Glomerular visceral epithelial cell (primary cell): ENCODE results near the gene ARRB2.
"Not testable (repeated sequence)": the region's sequence is repeated elsewhere in the genome, so short reads cannot be mapped to it uniquely, and the experiment has no call there.

Source experiments
- DNase-seq: peaks from one replicate; pipeline ENCODE4 v3.0.0-alpha.2; 2016; ENCODE audit errors: extremely low spot score

The ARRB2 gene

DNA sequence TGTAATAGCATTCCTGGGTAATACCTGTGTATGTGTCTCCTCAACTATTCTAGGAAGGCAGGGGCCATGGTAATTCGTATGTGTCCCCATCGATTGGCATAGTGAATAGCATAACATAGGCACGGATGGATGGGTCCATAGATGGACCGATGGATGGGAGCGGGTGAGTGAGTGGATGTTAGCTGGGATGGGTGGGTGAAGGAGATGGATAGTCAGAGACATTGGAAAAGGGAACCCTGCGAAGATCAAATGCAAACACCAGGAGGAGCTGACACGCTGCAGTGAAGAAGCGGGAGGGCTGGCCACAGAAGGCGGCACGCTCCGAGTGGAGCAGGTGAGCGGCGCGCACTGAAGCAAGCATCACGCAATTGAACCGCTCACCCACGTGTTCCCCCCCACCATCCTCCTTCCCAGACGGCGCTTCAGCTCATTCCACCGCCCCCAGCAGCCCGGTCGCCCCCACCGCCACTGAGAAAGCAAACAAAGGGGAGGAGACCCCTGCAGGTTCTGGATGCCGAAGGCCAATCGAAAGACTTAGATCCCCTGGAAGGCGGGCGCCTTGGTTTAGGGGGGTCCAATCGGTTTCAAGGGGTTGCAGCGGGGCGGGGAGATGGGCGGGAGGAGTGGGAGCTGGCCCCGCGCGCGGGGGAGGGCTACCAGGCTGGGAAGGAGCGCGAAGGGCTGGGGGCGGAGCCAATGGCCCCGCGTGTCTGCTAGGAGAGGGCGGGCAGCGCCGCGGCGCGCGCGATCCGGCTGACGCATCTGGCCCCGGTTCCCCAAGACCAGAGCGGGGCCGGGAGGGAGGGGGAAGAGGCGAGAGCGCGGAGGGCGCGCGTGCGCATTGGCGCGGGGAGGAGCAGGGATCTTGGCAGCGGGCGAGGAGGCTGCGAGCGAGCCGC is at the start of gene ARRB2:
ARRB2 (plus strand) TSS at position 839 of the 899 bp plus-strand sequence. CDS start 90 bp downstream, outside the sequence.
- DNase-seq = peak; percentile 99

DNA sequence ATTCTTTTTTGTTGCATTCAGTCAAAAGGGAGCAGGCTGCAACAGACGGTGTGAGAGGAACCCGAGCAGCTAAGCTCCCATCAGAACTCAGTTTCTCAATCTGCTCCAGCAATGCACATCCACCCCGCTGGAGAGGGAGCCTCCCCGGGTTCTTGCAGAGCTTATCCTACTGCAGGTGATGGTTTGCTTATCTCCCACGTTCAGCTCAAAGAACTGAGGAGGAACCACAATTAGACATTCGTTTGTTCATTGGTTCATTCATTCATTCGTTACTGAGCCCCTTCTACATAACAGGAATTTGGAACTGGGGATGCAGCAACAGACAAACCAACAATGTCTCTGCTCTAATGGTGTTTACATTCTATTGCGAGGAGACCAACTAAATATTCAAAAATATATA is 46.7 kb upstream of the ARRB2 start:
- DNase-seq = no peak

DNA sequence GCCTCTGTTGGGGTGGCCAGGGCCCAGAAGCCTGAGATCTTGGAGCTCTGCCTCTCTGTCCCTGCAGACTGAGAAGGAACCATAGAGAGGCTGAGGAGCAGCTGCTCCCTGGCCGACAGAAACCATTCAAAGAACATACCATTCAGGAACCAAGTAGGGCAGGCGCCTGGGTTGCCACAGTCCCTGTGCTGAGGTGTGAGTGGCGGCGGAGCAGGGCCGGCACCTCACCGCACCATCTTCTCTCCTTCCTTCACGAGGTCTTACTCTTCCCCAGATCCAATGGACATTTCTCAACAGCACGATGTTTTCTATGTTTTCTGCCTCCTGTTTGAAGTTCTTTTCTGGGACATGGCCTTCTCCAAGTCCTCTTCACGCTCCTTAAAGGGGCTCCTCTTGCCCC is 46.2 kb upstream of the ARRB2 start:
- no peak for DNase-seq

DNA sequence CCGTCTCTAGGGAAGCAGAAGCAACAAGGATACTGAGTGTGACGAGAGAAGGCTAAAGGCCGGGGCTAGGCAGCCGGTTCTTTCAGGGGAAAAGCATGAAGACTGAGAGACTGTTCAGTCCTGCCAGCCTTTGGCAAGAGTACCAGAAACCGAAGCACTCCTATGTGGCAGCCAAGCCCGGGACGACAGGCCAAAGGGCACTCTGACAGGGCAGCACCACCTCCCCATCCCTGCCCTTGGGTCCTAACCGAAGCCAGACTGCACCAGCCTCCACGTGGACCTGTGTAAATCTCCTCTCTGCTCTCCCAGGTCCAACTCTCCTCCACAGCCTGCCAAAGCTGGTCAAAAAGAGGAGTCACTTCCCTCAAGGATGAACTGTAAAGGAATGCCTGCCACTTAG is 45.4 kb upstream of the ARRB2 start:
- no peak for DNase-seq

DNA sequence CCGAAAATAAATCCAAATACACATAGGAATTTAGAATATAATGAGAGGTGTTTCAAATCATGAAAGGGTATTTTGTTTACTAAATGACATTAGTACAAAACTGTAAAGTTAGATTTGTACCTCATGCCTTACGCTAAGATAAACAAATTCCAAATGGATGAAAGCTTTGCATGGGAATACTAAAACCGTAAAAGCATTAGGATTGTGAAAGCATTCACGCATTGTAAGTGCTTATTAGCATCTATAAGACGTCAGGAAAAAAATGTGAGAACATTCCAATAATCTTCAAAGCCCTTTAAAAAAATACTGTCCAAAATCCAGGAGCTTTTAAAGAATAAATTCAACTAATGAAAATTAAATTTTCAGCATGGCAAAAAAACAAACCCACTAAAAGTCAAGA is 44.1 kb upstream of the ARRB2 start:
- no peak for DNase-seq

DNA sequence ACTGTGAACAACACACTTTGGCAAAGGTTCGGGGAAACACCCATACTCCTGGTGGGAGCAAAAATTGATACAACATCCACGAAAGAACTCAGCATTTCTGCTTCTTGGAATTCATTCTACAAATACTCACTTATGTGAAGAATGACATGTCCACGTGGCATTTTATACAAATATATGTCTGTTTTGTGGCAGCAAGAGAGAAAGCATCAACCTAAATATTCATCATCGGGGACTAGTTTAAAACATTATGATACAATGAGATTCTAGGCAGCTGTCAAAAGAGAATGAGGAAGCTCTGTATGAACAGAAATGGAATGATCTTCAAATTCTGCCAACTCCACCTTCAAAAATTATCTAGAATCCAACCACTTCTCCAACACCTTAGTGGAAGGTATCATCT is 43.3 kb upstream of the ARRB2 start:
- DNase-seq = no peak

DNA sequence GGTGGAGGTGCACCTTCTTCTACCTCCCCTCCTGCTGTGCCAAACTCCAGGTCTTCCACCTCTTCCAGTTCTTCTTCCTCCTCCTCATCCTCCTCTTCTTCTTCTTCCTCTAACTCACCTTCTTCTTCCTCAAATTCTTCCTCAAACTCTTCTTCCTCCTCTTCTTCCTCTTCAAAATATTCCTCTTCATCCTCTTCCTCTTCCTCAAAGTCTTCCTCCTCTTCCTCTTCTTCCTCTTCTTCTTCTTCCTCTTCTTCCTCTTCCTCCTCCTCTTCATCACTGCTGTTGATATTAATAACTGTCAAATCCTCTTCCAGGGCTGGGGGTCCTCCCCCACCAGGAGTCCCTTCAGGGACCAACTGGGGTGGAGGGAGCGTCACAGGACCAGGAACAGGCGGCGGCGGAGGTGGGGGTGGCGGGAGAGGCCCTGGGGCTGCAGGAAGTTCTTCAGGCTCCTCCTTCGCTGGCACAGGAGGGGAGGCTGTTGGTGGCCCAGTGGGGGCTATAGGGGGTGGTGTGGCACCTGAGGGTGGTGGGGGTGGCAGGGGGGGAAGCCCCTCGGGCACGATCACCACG is 38.3 kb upstream of the ARRB2 start:
- DNase-seq = no peak

DNA sequence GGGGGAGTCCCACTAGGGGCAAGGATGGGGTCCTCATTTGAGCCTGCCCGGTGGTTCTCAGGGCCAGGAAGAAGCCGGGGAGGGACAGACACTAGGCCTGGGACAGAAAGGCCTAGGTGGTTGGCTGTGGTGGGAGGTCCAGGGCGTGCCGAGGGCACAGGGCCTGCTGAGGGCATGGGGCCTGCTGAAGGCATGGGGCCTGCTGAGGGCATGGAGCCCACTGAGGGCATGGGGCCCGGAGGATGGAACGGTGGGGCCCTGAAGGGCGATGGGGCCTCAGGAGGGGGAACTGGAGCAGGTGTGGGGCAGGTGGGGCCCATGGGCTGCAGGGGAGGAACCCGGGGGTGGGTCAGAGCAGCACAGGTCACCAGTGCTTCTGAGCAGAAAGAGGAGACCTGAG is 37.7 kb upstream of the ARRB2 start:
- DNase-seq = no peak

DNA sequence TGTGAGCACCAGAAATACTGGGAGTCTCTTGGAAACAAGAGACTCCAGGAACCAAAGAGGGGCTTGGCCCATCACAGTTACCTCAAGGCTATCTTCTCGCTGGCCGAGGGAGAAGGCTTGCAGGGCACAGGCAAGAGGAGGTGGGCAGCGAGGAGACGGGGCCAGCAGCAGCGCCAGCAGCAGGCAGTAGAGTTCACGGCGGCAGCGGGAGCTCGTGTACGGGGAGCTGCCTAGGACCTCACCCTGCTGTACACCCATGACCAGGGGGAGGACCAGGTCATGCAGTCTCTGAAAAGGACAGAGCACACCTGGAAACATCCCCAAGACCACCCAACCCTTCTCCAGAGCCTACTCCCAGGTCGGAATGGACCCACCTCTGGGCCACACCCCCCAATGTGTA is 37.3 kb upstream of the ARRB2 start:
- no peak for DNase-seq

DNA sequence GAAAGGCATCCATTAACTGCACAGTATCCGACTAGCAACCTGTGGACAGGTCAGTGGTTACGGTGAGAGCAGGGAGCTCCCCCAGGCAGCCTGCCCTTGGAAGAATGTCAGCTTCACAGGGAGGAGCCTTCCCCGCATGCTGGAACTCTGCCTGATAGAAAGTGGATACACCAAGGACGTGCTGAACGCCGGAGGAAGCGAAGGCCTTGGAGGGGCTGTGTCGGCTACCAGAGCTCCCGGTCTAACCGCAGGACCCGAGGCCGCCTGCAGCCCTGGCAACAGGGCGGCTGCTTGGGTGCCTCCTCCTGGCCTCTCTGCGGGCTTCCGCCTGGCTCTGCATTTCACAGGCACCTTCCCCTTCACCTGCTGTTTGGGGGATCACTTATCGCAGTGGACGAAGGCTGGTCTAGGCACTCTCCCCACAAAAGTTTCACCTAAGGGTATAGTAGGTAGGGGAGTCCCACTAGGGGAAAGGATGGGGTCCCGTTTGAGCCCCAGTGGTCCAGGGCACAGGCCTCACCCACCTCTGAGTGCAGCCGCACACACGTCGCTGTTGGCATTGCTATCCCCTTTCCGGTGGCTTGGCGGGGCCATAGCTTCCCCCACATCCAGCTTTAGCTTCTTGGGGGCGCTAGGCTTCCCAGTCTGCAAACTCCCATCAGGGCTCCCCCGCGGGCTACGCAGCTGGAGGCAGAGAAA is 36.3 kb upstream of the ARRB2 start:
- no peak for DNase-seq

DNA sequence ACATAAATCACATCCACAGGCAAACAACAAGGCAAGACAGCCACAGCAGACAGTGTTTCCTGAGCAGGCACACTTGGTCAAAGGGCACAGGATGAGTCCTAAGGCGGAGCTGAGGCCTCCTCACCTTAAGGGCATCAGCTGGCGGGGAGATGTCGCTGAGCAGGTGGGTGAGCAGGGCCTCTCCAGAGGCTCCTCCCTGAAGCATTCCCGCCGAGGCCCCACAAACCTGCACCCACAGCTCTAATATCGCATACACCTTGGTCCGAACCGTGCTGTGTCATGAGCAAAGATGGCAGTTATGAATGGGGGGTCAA is 35.8 kb upstream of the ARRB2 start:
- DNase-seq = no peak

DNA sequence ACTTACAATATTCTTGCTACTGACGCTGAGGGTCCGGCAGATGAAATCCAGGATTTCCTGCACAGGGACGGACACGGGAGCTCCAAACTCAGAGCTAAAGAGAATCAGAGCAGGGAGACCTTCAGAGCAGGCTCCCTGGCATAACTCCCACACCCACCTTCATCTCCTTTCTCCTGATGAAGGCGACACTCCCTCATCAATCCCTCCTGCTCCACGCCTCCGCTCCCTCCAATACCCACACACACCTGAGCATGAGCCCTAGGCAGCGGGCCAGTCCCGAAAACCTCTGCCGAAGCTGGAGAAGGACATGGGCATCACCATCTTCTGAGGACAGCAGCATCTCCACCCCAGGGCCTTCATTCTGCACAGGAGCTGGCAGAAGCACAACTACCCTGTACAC is 34.6 kb upstream of the ARRB2 start:
- no peak for DNase-seq

DNA sequence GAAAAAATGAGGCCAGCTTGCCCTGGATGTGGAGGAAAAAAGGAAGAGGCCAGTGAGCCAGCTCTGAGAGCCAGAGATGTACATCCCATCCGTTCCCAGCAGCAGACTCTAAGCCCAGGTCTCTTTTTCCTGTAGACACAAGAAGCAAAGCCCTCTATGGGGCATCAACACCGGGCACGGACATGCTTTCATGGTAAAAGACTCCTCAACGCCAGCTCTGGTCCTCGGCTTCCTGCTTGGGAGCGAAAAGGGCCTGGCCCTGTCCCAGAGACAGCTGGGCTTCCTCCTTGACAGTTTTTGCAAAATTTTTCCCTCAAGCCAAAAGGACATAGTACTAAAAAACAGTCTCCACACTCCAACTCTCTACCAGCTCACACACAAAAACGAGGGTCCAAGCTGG is 33.6 kb upstream of the ARRB2 start:
- DNase-seq = no peak

DNA sequence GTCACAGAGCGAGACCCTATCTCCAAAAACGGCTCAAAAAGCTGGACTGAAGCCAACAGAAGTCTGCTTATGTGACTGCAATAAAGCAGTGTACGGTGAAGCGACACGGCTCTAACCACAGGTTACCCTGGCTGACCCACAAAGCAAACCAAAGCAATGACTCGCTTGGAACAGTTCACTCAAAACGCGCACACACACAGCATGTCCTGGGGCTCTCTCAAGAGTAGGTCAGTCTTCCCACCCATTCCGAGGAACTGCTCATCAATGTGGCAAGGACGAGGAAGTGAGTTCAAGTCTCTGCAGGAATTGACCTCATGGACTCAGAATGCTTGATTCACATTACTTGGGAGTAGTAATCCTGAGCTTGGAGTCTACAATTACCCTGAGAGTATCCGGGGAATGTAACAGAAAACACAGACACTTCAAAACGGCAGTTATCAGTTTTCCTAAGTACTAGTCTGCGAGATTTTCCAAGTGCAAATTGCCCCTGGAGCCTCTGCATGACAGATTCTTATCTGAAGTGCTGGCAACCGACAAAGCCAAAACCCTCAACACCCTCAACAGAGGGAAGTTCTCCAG is 31.9 kb upstream of the ARRB2 start:
- peak; percentile 84 for DNase-seq

DNA sequence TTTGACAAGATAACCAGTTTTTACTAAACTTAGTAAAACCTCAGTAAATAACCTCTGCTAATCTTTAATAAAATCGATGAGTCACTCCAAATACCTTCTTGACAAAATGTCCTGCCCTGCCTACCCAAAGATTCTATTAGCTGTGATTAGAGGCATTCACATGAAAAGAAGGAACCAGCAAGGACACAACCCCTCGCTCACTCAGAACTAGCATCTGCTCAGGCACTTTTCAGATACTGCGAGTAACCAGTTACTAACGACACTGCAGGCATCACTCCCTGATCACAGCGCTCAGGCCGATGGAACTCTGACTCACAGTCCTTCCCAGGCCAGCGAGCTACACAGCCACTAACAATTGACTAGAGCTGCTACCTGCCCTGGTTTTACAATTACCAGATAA is 30.8 kb upstream of the ARRB2 start:
- DNase-seq = peak; percentile 85

DNA sequence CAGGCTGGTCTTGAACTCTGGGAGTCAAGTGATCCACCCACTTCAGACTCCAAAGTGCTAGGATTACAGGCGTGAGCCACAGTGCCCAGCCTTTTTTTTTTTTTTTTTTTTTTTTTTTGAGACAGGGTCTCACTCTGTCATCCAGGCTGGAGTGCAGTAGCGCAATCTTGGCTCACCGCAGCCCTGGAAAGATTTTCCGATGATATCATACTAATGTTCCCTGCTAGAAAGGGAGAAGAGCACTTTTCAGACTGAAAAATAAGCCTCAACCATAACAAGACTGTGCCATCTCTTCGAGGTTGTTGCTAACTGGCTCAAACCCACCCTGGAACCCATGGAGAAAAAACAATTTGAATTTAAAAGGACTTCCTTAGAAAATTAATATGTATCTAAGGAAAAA is 26.7 kb upstream of the ARRB2 start:
- DNase-seq = not testable (repeated sequence)

DNA sequence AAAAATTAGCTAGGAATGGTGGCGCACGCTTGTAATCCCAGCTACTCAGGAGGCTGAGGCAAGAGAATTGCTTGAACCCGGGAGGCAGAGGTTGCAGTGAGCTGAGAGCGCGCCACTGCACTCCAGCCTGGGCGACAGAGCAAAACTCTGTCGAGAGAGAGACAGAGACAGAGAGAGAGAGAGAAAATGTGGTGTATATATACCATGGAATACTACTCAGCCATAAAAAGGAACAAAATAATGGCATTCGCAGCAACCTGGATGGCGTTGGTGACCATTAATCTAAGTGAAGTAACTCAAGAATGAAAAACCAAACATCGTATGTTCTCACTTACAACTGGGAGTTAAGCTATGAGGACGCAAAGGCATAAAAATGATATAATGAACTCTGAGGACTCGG is 20.6 kb upstream of the ARRB2 start:
- not testable (repeated sequence) for DNase-seq

DNA sequence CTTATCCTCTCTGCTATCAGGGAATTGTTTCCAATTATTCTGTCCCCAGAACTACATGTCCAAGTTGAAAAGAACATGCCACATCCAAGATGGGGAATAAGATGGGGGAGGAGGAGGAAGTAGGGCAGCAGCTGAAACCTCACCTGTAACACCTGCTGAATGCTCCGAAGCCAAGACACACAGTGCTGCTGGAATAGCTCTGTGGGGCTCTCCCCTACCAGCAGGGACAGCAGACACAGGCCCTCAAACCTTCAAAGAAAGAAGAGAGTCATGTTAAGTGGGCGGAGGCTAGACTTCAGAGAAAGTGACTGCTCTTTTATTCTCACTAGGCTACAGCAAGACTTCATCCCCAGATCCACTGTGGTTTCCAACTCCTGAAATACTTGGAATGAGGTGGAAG is 19.7 kb upstream of the ARRB2 start:
- no peak for DNase-seq

DNA sequence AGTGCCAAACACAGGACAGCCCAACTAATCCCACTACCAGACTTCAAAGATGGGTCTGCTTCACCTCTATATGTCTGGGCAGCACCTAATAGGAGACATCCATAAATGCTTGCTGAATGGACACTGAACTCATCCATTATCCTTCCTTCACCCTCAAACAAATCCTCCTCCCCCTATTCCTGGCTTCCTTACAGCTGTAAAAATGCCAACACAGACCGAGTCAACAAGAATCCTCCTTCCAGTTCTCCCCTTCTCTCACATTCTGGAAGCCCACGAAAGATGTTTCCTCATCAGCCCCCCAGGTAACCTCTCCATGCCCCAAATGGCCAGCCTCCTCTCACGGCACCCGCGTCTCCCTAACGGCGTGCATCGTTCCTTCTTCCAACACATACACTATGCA is 18.7 kb upstream of the ARRB2 start:
- DNase-seq = no peak

DNA sequence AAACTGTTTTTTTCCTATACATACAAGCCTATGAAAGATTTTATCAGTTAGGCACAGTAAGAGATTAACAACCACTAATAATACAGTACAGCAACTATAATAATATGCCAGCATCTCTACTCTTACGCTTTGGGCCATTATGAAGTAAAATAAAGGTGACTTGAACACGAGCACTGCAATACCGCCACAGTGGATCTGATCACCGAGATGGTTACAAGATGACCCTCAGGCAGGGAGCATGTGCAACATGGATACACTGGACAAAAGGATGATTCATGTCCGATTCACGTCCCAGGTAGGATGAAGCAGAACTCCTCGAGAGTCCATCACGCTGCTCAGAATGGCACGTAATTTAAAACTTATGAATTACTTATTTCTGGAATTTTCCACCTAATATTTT is 17.0 kb upstream of the ARRB2 start:
- DNase-seq = no peak

DNA sequence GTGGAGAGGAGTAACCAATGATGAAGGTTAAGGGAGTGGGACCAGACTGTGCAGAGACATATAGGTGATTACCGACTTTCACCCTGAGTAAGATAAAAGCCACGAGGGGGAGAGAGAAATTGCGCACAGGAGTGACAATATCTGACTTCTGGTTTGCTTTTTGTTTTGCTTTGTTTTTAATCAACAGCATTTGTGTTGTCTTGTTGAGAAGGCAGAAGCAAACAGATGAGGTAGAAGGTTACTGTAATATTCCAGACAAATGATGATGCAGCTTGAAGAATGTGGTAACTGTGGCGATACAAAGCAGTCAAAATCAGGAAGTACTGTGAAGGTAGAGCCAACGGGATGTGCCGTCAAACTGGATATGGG is 14.0 kb upstream of the ARRB2 start:
- DNase-seq = no peak

DNA sequence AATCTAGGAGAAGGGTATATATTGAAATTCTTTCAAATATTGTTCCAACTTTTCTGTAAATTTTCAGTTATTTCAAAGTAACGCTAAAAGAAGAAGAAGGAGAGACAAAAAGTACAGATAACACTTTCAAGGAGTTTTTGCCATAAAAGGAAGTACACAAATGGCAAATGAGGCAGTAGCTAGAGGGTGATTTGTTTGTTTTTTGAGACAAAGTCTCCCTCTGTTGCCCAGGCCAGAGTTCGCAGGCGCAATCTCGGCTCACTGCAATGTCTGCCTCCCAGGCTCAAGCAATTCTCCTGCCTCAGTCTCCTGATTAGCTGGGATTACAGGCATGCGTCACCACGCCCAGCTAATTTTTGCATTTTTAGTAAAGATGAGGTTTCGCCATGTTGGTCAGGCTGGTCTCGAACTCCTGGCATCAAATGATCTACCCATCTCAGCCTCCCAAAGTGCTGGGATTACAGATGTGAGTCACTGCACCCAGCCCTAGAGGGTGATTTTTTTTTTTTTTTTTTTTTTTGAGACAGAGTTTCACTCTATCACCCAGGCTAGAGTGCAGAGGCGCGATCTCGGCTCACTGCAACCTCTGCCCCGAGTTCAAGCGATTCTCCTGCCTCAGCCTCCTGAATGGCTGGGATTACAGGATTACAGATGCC is 10.9 kb upstream of the ARRB2 start:
- DNase-seq = not testable (repeated sequence)
